ENCODE measurements around the gene EEF1G. TPM values are rescaled to one million over a fixed set of nuclear protein-coding genes. Genes with fewer than 3 reads are reported as not detected.
A peak's percentile ranks its signal among the peaks of the same experiment; 100 is the strongest.

Gene EEF1G
- total and polyA plus RNA-seq, 2 of the 13 experiments (the other 11 are each of a cell fraction or from before 2014, with no cell fraction given): 1,787 to 2,144 TPM

DNA sequence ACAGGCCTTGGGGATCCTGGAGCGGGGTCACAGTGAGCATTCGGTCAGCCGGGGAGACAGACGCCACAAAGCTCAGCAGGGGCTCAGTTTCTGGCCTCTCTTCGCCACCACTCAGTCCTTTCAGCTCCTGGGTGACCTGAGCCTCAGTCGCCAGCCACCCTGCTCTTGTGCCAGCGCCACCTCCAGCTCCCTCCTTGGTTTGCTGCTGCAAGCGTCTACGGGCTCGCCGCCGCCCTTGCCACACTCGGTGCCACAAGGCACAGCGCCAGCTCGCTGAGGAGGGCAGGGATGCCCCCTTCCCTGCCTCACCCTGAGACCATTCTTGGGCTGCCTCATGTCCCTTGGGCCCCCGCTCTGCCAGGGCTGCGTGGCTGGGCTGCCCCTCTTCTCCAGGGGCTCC is 1.5 kb upstream of the EEF1G start (continued):
- TF ChIP-seq CREM (IDR thresholded peaks at IDR 0.05) (no peak), CREM (CRISPR knock-in tag; IDR thresholded peaks at IDR 0.05) (no peak), ZNF510 (CRISPR knock-in tag; IDR thresholded peaks at IDR 0.05; ENCODE audit: low read depth) (no peak)

DNA sequence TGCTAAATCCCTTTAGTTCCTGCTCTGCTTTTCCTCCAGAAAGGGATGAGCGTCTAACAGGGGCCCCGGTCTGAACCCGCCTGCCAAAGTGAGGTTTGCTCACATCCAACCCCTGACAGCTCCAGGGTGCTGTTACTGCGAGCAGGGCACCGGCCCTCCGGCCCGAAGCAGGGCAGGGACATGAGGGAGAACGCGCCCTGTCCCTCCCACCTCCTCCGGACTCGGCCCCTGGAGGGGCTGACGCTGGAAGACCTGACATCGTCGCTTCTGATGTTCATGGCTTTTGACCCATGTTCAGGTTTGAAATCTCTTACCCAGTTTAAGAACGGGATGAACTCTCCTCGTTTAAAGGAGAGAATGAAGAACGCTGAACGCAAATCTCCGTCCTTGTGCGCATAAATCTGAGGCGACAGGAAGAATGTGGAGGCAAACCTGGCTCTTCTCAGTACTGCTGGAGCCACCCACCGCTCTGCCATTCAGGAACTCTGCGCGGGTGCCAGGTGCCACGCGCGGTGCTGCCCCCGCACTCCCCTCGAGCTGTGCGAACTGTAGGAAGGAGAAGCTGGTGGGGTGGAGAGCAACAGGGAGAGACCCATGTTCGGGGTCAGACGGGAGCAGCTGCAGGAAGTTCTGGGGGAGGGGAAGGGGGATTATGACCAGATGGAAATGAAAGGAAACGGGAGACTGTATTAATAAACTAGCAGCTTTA is 826 bp upstream of the EEF1G start:
- H3K79me2 ChIP-seq (ENCODE audit: insufficient read depth, low read length): peaks cover 60% of the 10 kb centered on the region
- no peaks in the 10 kb centered on the region for H3K9me3 ChIP-seq (ENCODE audit: low read length)
- FAIRE-seq: peak; percentile 18
- H3K9ac ChIP-seq (ENCODE audit: insufficient read depth, low read depth, low read length): peak overlapping the region; percentile 98
- H3K4me1 ChIP-seq (ENCODE audit: insufficient read depth, low read length): peaks cover 56% of the 10 kb centered on the region
- WGBS (ENCODE audit: low lambda C conversion rate): 21% methylated on average over 22 of the region's 33 CpGs
- H3K36me3 ChIP-seq (replicated peaks in 1 of 2; ENCODE audit: control insufficient read depth in 1 of 2, insufficient read depth in 2 of 2, low read length in 2 of 2): peaks cover 16 to 58% of the 10 kb centered on the region in 2 experiments
- DNase-seq (ENCODE audit: low spot score): no peak
- TSS peak; percentile 84 for BruUV-seq (replicated peaks)
- ChIA-PET CTCF (ENCODE audit: low intra/inter-chr PET ratio, low total read pairs) (no interaction called here), POLR2A (interaction anchor here (0.6 to 5.0 kb wide), 47 partner anchors 8 to 267 kb away, joined by 3 to 160 read pairs (median 6); partner anchors contain the start of genes AHNAK, B3GAT3, C11orf98 and CSKMT)
- in situ Hi-C loops (cut with HindIII; ENCODE audit: extremely low pct_ligation_motif_present, low pct_unique_long_range_greater_than_20kb) (no loop called here), intact Hi-C loops (cut with micrococcal nuclease; ENCODE audit: unreplicated experiment) (no loop called here)
- peak overlapping the region; percentile 89 for H3K4me2 ChIP-seq (ENCODE audit: low read depth, low read length)
- H3K4me3 ChIP-seq (replicated peaks in 1 of 3; ENCODE audit: insufficient read depth in 1 of 3, low read depth in 2 of 3, low read length in 3 of 3): peak overlapping the region; percentile 74 to 83 (median 77)
- H4K20me1 ChIP-seq (ENCODE audit: insufficient read depth, low read length): peaks cover 8% of the 10 kb centered on the region; the same call in 1 of the 2 replicates
- peak; percentile 27 for ATAC-seq
- peak overlapping the region; percentile 85 for H3K27ac ChIP-seq (ENCODE audit: extremely low read length, insufficient read depth, low read length)
- no peak overlapping the region for H2AFZ ChIP-seq (ENCODE audit: low read length)
- H3K27me3 ChIP-seq (ENCODE audit: control insufficient read depth in 1 of 2, insufficient read depth in 2 of 2, low read length in 2 of 2): no peaks in the 10 kb centered on the region; a peak in 1 of 5 replicates
- 0 out of 2 replicates have a peak, but pooled peaks have one; percentile 5 for TF ChIP-seq BCL6 (CRISPR knock-in tag; IDR thresholded peaks at IDR 0.05)
- peak; percentile 93 for TF ChIP-seq KDM2A (CRISPR knock-in tag; IDR thresholded peaks at IDR 0.05; ENCODE audit: borderline replicate concordance, low read depth)
- TF ChIP-seq ELF4 (CRISPR knock-in tag; IDR thresholded peaks at IDR 0.05; ENCODE audit: borderline replicate concordance): 0 out of 2 replicates have a peak, but pooled peaks have one; percentile 33
- no peak for TF ChIP-seq NFE2 (CRISPR knock-in tag; IDR thresholded peaks at IDR 0.05)
- TF ChIP-seq ZFP36L1 (CRISPR knock-in tag; IDR thresholded peaks at IDR 0.05): 0 out of 2 replicates have a peak, but pooled peaks have one; percentile 8
- TF ChIP-seq, protein P1, sequence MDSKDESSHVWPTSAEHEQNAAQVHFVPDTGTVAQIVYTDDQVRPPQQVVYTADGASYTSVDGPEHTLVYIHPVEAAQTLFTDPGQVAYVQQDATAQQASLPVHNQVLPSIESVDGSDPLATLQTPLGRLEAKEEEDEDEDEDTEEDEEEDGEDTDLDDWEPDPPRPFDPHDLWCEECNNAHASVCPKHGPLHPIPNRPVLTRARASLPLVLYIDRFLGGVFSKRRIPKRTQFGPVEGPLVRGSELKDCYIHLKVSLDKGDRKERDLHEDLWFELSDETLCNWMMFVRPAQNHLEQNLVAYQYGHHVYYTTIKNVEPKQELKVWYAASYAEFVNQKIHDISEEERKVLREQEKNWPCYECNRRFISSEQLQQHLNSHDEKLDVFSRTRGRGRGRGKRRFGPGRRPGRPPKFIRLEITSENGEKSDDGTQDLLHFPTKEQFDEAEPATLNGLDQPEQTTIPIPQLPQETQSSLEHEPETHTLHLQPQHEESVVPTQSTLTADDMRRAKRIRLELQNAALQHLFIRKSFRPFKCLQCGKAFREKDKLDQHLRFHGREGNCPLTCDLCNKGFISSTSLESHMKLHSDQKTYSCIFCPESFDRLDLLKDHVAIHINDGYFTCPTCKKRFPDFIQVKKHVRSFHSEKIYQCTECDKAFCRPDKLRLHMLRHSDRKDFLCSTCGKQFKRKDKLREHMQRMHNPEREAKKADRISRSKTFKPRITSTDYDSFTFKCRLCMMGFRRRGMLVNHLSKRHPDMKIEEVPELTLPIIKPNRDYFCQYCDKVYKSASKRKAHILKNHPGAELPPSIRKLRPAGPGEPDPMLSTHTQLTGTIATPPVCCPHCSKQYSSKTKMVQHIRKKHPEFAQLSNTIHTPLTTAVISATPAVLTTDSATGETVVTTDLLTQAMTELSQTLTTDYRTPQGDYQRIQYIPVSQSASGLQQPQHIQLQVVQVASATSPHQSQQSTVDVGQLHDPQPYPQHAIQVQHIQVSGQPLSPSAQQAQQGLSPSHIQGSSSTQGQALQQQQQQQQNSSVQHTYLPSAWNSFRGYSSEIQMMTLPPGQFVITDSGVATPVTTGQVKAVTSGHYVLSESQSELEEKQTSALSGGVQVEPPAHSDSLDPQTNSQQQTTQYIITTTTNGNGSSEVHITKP (CRISPR knock-in tag; IDR thresholded peaks at IDR 0.05; ENCODE audit: low read depth): no peak
- TF ChIP-seq ZNF343 (CRISPR knock-in tag; IDR thresholded peaks at IDR 0.05): no peak
- no peak for TF ChIP-seq SP2 (CRISPR knock-in tag; IDR thresholded peaks at IDR 0.05)
- TF ChIP-seq ZNF687 (CRISPR knock-in tag; IDR thresholded peaks at IDR 0.05): peak; percentile 21; the same call in 1 of the 2 replicates
- TF ChIP-seq ARID2 (CRISPR knock-in tag; IDR thresholded peaks at IDR 0.05; ENCODE audit: borderline replicate concordance): peak; percentile 72; the same call in 1 of the 2 replicates
- TF ChIP-seq ZFP90 (CRISPR knock-in tag; IDR thresholded peaks at IDR 0.05; ENCODE audit: borderline replicate concordance): no peak

All from HepG2 (cell line).